ENCODE measurements around the gene NFIB. TPM values are rescaled to one million over a fixed set of nuclear protein-coding genes. Genes with fewer than 3 reads are reported as not detected.

The NFIB gene
- total RNA-seq, 4 donors from 2014 or later = 85.3 to 173 (median 115) TPM

DNA sequence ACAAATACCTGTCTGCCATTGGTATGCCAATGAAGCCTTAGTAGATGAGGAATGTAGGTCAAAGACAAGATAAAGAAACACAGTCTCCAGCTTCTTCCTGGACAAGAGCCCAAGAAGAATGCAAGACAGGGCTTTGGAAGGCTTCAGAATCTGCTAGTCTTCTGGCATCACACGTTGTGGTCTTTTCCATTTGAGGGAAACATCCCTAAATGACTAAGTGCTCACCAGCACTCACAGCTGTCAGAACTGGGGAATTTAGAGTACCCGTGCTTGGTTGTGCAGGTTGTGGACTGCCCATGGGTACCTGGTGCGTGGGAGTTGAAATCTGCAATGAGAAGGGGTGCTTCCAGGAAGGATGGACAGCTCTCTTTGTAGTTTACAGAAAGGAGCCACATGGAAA lies 27.1 kb upstream of the NFIB start:
- intact Hi-C loops (cut with DNase I; ENCODE audit: low total_unique reads) = no loop called here
- Histone ChIP-seq H3K27ac (peak overlapping the region; percentile 34 to 43), H3K9me3 (no peaks in the 10 kb centered on the region), H3K27me3 (peaks cover 0 to 10% of the 10 kb centered on the region in 2 donors), H3K4me1 (no peaks in the 10 kb centered on the region), H3K4me3 (no peak overlapping the region), H3K36me3 (no peaks in the 10 kb centered on the region)
- DNase-seq = no peak
- TF ChIP-seq CTCF (IDR thresholded peaks at IDR 0.05) (no peak), POLR2A (IDR thresholded peaks at IDR 0.05) (no peak)

- no peaks in the 10 kb centered on the region for H3K9me3 ChIP-seq
- H3K4me3 ChIP-seq = no peak overlapping the region
- no peak overlapping the region for H3K27ac ChIP-seq
- intact Hi-C loops (cut with DNase I; ENCODE audit: low total_unique reads) = no loop called here
- no peaks in the 10 kb centered on the region for H3K4me1 ChIP-seq
- no peak for DNase-seq
- H3K36me3 ChIP-seq = no peaks in the 10 kb centered on the region
- H3K27me3 ChIP-seq = peaks cover 0 to 4% of the 10 kb centered on the region in 2 donors
- TF ChIP-seq POLR2A (IDR thresholded peaks at IDR 0.05) = no peak
- TF ChIP-seq CTCF (IDR thresholded peaks at IDR 0.05) = no peak
Observed at GRCh38 chr9:14340219-14340873, 26.4 kb upstream of the NFIB start.

- Histone ChIP-seq H3K27me3 (no peaks in the 10 kb centered on the region), H3K4me3 (no peak overlapping the region), H3K4me1 (no peaks in the 10 kb centered on the region), H3K36me3 (no peaks in the 10 kb centered on the region), H3K27ac (no peak overlapping the region), H3K9me3 (no peaks in the 10 kb centered on the region)
- intact Hi-C loops (cut with DNase I; ENCODE audit: low total_unique reads) = no loop called here
- no peak for DNase-seq
- TF ChIP-seq POLR2A (IDR thresholded peaks at IDR 0.05) (no peak), CTCF (IDR thresholded peaks at IDR 0.05) (no peak)
Observed at GRCh38 chr9:14339746-14340145, 25.8 kb upstream of the NFIB start.

GRCh38 chr9:14337615-14338014 lies 23.7 kb upstream of the NFIB start:
- H3K36me3 ChIP-seq = no peaks in the 10 kb centered on the region
- H3K4me3 ChIP-seq = no peak overlapping the region
- no peaks in the 10 kb centered on the region for H3K27me3 ChIP-seq
- TF ChIP-seq POLR2A (IDR thresholded peaks at IDR 0.05) (no peak), CTCF (IDR thresholded peaks at IDR 0.05) (no peak)
- no peaks in the 10 kb centered on the region for H3K4me1 ChIP-seq
- no peaks in the 10 kb centered on the region for H3K9me3 ChIP-seq
- intact Hi-C loops (cut with DNase I; ENCODE audit: low total_unique reads) = no loop called here
- no peak overlapping the region for H3K27ac ChIP-seq
- DNase-seq = no peak

- Histone ChIP-seq H3K4me1 (no peaks in the 10 kb centered on the region), H3K36me3 (no peaks in the 10 kb centered on the region), H3K27me3 (no peaks in the 10 kb centered on the region), H3K27ac (no peak overlapping the region), H3K4me3 (no peak overlapping the region), H3K9me3 (no peaks in the 10 kb centered on the region)
- intact Hi-C loops (cut with DNase I; ENCODE audit: low total_unique reads) = no loop called here
- DNase-seq = no peak
- TF ChIP-seq CTCF (IDR thresholded peaks at IDR 0.05) (no peak), POLR2A (IDR thresholded peaks at IDR 0.05) (no peak)
Observed at GRCh38 chr9:14336244-14336643, 22.3 kb upstream of the NFIB start.

Data from uterus (tissue), 4 donors.